ENCODE data around the gene USP13. TPM values are rescaled to one million over a fixed set of nuclear protein-coding genes. Genes with fewer than 3 reads are reported as not detected.

USP13 gene
- total and polyA plus RNA-seq, 2 of the 13 experiments (the other 11 are each of a cell fraction or from before 2014, with no cell fraction given): 15.9 to 36.7 TPM

DNA sequence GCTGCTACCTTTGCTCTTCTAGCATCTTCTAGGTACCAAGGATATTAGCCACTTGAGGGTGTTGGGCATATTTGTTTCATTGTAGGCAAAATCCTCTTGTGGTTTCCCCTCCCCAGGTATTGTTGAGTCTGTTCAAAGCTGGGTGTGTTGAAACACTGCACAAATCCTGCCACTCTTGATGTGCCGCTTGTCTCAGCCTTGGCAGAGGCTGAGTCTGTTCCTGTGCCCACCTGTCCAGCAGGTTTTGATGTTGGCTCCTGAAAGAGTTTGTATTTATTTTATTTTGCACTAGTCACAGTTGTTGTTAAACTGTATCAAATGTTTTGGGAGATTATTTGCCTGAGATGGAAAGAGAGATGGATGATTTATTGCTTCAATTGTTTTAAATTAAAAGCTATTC lies 136.2 kb downstream of the USP13 start:
- Histone ChIP-seq H2AFZ (ENCODE audit: low read length) (no peak overlapping the region), H3K9ac (ENCODE audit: insufficient read depth, low read depth, low read length) (no peak overlapping the region), H3K4me3 (replicated peaks in 1 of 3; ENCODE audit: insufficient read depth in 1 of 3, low read depth in 2 of 3, low read length in 3 of 3) (no peak overlapping the region), H4K20me1 (ENCODE audit: insufficient read depth, low read length) (no peaks in the 10 kb centered on the region), H3K9me3 (ENCODE audit: low read length) (no peaks in the 10 kb centered on the region), H3K4me1 (ENCODE audit: insufficient read depth, low read length) (no peaks in the 10 kb centered on the region), H3K36me3 (replicated peaks in 1 of 2; ENCODE audit: control insufficient read depth in 1 of 2, insufficient read depth in 2 of 2, low read length in 2 of 2) (peaks cover 8 to 21% of the 10 kb centered on the region in 2 experiments), H3K27me3 (ENCODE audit: control insufficient read depth in 1 of 2, insufficient read depth in 2 of 2, low read length in 2 of 2) (no peaks in the 10 kb centered on the region), H3K4me2 (ENCODE audit: low read depth, low read length) (no peak overlapping the region), H3K27ac (ENCODE audit: extremely low read length, insufficient read depth, low read length) (no peak overlapping the region), H3K79me2 (ENCODE audit: insufficient read depth, low read length) (no peaks in the 10 kb centered on the region)
- no peak for ATAC-seq
- CTCF ChIA-PET (ENCODE audit: low intra/inter-chr PET ratio, low total read pairs): no interaction called here
- in situ Hi-C loops (cut with HindIII; ENCODE audit: extremely low pct_ligation_motif_present, low pct_unique_long_range_greater_than_20kb) (no loop called here), intact Hi-C loops (cut with micrococcal nuclease; ENCODE audit: unreplicated experiment) (no loop called here)
- FAIRE-seq: no peak
- no TSS peak for BruUV-seq (replicated peaks)
- WGBS (ENCODE audit: low lambda C conversion rate): 100% methylated on average over 1 of the region's 1 CpG
- DNase-seq (ENCODE audit: low spot score): no peak
- TF ChIP-seq ASH2L (IDR thresholded peaks at IDR 0.05; ENCODE audit: insufficient read length, low read depth, low read length) (no peak), U2AF1 (optimal IDR thresholded peaks at IDR 0.05; ENCODE audit: low read depth, low read length) (no peak), ZNF547 (CRISPR knock-in tag; IDR thresholded peaks at IDR 0.05) (no peak), KDM1A (CRISPR knock-in tag; IDR thresholded peaks at IDR 0.05) (no peak), NFKBIZ (CRISPR knock-in tag; IDR thresholded peaks at IDR 0.05) (no peak), PHB2 (IDR thresholded peaks at IDR 0.05; ENCODE audit: partially characterized antibody) (no peak), SP5 (CRISPR knock-in tag; IDR thresholded peaks at IDR 0.05; ENCODE audit: borderline replicate concordance, low read depth) (no peak), ZNF296 (CRISPR knock-in tag; conservative IDR thresholded peaks at IDR 0.05) (no peak), ZNF546 (CRISPR knock-in tag; conservative IDR thresholded peaks at IDR 0.05) (no peak)
- TF ChIP-seq, protein P1, sequence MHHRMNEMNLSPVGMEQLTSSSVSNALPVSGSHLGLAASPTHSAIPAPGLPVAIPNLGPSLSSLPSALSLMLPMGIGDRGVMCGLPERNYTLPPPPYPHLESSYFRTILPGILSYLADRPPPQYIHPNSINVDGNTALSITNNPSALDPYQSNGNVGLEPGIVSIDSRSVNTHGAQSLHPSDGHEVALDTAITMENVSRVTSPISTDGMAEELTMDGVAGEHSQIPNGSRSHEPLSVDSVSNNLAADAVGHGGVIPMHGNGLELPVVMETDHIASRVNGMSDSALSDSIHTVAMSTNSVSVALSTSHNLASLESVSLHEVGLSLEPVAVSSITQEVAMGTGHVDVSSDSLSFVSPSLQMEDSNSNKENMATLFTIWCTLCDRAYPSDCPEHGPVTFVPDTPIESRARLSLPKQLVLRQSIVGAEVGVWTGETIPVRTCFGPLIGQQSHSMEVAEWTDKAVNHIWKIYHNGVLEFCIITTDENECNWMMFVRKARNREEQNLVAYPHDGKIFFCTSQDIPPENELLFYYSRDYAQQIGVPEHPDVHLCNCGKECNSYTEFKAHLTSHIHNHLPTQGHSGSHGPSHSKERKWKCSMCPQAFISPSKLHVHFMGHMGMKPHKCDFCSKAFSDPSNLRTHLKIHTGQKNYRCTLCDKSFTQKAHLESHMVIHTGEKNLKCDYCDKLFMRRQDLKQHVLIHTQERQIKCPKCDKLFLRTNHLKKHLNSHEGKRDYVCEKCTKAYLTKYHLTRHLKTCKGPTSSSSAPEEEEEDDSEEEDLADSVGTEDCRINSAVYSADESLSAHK (CRISPR knock-in tag; IDR thresholded peaks at IDR 0.05; ENCODE audit: borderline replicate concordance): no peak
- POLR2A ChIA-PET: no interaction called here

Measured in HepG2 (cell line).